NCI-H2171 treated with DMSO at 0.1 percent for 48 hours (cell line): ENCODE results near the gene TECTB.

Experiments
- DNase-seq: peaks from one replicate; lab custom pipeline; 2025; lab: John Stamatoyannopoulos, UW

The TECTB gene

DNA sequence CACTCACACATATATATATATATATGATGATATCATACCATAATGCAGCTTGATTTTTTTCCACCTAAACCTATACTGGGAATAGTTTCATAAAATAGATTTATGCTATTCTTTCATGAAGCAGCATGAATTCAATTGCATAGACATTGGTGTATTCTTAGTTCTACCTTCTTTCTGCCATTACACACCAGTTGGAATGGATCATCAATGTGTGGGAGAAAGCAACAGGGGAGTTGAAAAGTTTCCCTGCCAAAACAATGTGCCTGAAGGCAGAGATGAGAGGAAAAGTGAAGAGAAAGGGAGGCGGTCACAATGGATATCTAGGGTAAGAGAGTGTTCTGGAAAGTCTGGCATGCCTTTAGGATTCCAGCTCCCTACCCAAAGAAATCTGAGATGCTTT lies 65.6 kb downstream of the TECTB start:
- DNase-seq, result no peak

DNA sequence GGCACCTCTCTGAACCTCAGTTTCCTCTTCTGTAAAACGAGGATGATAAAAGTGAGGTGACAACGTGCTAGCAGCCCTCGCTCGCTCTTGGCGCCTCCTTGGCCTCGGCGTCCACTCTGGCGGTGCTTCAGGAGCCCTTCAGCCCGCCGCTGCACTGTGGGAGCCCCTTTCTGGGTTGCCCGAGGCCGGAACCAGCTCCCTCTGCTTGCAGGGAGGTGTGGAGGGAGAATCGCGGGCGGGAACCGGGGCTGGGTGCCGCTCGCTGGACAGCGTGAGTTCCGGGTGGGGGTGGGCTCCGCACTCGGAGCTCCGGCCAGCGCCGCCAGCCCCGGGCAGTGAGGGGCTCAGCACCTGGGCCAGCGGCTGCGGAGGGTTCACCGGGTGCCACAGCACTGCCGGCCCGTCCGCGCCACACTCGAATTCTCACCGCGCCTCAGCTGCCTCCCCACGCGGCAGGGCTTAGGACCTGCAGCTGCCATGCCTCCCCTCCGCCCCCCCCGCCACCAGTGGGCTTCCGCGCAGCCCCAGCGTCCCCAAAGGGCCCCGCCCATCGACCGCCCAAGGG lies 66.4 kb downstream of the TECTB start:
- DNase-seq, result no peak

DNA sequence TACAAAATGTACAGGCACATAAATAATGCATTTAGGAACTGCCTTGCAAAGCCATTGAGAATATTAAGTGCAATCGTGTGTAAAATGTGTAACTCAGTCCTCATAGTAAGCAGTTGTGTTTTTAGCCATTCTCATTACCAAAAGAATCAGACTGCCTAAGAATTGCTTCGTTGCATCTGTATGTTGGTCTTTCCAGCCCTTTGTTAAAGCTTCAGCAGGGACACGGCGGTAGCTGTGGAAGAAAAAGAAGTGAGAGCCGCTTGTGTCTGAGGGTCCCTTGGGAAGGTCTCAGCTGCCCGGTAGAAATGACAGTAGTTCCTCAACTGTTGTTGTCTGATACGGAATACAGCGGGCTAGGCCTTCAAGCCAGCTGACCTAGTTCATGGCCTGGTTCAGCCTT lies 67.9 kb downstream of the TECTB start:
- DNase-seq, result no peak

- no peak for DNase-seq
Measured at GRCh38 chr10:112352044-112352443, 68.8 kb downstream of the TECTB start.

DNA sequence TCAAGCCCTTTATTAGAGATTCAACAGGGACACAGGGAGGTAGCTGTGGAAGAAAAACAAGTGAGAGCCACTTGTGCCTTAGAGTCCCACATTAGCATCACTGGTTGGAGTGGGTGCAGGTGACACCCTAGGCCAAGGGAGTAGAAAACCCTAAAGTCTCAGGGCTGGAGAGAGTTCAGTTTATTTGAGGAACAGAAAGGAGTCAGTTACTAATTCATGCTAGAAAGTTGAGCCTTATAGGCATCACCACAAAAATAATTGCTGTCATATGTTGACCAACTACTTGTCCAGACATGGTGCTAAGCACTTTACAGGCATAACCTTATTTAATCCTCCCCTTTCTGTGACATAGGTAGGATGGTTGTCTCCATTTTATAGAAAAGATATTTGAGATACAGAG lies 69.8 kb downstream of the TECTB start:
- DNase-seq, result no peak
